ENCODE measurements around the gene P2RX3.

DNA sequence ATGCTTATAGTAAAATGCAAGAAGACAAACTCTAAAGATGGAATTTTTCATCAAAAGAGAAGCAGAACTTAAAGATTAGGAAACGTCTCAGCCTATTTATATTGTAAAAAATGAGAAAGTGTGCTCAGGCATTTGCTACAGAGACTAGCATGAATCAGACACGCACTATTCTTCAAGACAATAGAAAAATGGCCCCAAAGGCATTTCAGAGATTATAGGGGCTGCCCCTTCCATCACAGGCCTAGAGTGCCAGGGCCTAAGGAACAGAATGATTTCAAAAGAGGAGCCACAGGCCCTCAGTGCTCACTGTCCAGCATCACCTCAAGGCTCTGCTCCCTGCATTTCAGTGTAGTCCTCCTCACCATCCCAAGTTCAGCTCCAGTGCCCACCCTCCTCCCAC is 40.9 kb upstream of the P2RX3 start:
- no peak for TF ChIP-seq RB1 (IDR thresholded peaks at IDR 0.05; ENCODE audit: borderline replicate concordance)
- TF ChIP-seq, protein P1, sequence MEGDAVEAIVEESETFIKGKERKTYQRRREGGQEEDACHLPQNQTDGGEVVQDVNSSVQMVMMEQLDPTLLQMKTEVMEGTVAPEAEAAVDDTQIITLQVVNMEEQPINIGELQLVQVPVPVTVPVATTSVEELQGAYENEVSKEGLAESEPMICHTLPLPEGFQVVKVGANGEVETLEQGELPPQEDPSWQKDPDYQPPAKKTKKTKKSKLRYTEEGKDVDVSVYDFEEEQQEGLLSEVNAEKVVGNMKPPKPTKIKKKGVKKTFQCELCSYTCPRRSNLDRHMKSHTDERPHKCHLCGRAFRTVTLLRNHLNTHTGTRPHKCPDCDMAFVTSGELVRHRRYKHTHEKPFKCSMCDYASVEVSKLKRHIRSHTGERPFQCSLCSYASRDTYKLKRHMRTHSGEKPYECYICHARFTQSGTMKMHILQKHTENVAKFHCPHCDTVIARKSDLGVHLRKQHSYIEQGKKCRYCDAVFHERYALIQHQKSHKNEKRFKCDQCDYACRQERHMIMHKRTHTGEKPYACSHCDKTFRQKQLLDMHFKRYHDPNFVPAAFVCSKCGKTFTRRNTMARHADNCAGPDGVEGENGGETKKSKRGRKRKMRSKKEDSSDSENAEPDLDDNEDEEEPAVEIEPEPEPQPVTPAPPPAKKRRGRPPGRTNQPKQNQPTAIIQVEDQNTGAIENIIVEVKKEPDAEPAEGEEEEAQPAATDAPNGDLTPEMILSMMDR (IDR thresholded peaks at IDR 0.05 in 2 of 3, conservative IDR thresholded peaks at IDR 0.05 in 1 of 3; ENCODE audit: control insufficient read depth in 2 of 3, extremely low read depth in 1 of 3, insufficient read depth in 1 of 3, low read depth in 3 of 3, low read length in 3 of 3), result no peak
- TF ChIP-seq POLR2AphosphoS5 (IDR thresholded peaks at IDR 0.05; ENCODE audit: low read length), result no peak
- TF ChIP-seq POLR2A (IDR thresholded peaks at IDR 0.05; ENCODE audit: low read depth, low read length), result no peak
- no peak for TF ChIP-seq HDGF (IDR thresholded peaks at IDR 0.05)
- TF ChIP-seq STAT1 (conservative IDR thresholded peaks at IDR 0.05), result no peak
- no peak for TF ChIP-seq TAF1 (IDR thresholded peaks at IDR 0.05; ENCODE audit: borderline replicate concordance, low read depth, low read length)
- no peak for TF ChIP-seq RAD21 (IDR thresholded peaks at IDR 0.05; ENCODE audit: insufficient read depth, low read depth, low read length)
- TF ChIP-seq RUNX3 (IDR thresholded peaks at IDR 0.05; ENCODE audit: low read length), result no peak
- no peak for TF ChIP-seq E4F1 (IDR thresholded peaks at IDR 0.05; ENCODE audit: borderline replicate concordance, partially characterized antibody)
